Astrocyte (in vitro differentiated cells and primary cell): ENCODE measurements around the gene ZNF343. TPM values are rescaled to one million over a fixed set of nuclear protein-coding genes. Genes with fewer than 3 reads are reported as not detected.

Experiments
- DNase-seq: peaks from one replicate; pipeline ENCODE4 v3.0.0-alpha.2; 2010; ENCODE audit warnings: low read depth
- FAIRE-seq: peaks from 2 replicates; lab custom pipeline; 2011; peaks lifted over from hg19 to GRCh38; lab: Jason Lieb, UNC
- H2AFZ ChIP-seq: 2 replicates; pipeline ENCODE4 v1.6.0; 2012; ENCODE audit warnings: low read depth, low read length, inconsistent platforms
- H3K27ac ChIP-seq: 2 replicates; pipeline ENCODE4 v1.5.1; 2011; ENCODE audit warnings: low read depth, low read length, inconsistent platforms
- H3K27me3 ChIP-seq: 2 replicates; pipeline ENCODE4 v1.6.0; 2011; ENCODE audit warnings: low read length, inconsistent platforms; ENCODE audit not compliant: insufficient read depth
- H3K36me3 ChIP-seq: 2 replicates; pipeline ENCODE4 v1.5.1; 2011; ENCODE audit warnings: low read length, inconsistent platforms; ENCODE audit not compliant: insufficient read depth
- H3K4me1 ChIP-seq: 2 replicates; pipeline ENCODE4 v1.5.1; 2011; ENCODE audit warnings: low read length, inconsistent platforms; ENCODE audit not compliant: insufficient read depth
- H3K4me2 ChIP-seq: 2 replicates; pipeline ENCODE4 v1.6.0; 2012; ENCODE audit warnings: low read length, inconsistent platforms
- H3K4me3 ChIP-seq: 2 replicates; pipeline ENCODE4 v1.5.1; 2011; ENCODE audit warnings: low read depth, mild to moderate bottlenecking, low read length, inconsistent platforms; ENCODE audit not compliant: insufficient read depth
- H3K79me2 ChIP-seq: 2 replicates; pipeline ENCODE4 v1.6.0; 2012; ENCODE audit warnings: mild to moderate bottlenecking, low read length, inconsistent platforms; ENCODE audit not compliant: insufficient read depth
- H3K9ac ChIP-seq: 2 replicates; pipeline ENCODE4 v1.6.0; 2012; ENCODE audit warnings: mild to moderate bottlenecking, low read length, inconsistent platforms
- H3K9me3 ChIP-seq: 2 replicates; pipeline ENCODE4 v1.5.1; 2012; ENCODE audit warnings: low read depth, mild to moderate bottlenecking, low read length, inconsistent platforms; ENCODE audit not compliant: insufficient read depth
- H4K20me1 ChIP-seq: 2 replicates; pipeline ENCODE4 v1.6.0; 2012; ENCODE audit warnings: low read length, inconsistent platforms; ENCODE audit not compliant: insufficient read depth
- H3K27ac Mint-ChIP-seq: one replicate; pipeline ENCODE4 v1.8.0; 2021; ENCODE audit warnings: mild to moderate bottlenecking, mixed read lengths; ENCODE audit not compliant: unreplicated experiment
- H3K27me3 Mint-ChIP-seq: one replicate; pipeline ENCODE4 v1.8.0; 2021; ENCODE audit warnings: low read depth, mixed read lengths; ENCODE audit not compliant: unreplicated experiment
- H3K36me3 Mint-ChIP-seq: one replicate; pipeline ENCODE4 v1.8.0; 2021; ENCODE audit warnings: low read depth, mixed read lengths; ENCODE audit not compliant: unreplicated experiment
- H3K4me1 Mint-ChIP-seq: one replicate; pipeline ENCODE4 v1.8.0; 2021; ENCODE audit warnings: low read depth, mixed read lengths; ENCODE audit not compliant: unreplicated experiment
- H3K4me3 Mint-ChIP-seq: one replicate; pipeline ENCODE4 v1.8.0; 2021; ENCODE audit warnings: mild to moderate bottlenecking, moderate library complexity, mixed read lengths; ENCODE audit not compliant: unreplicated experiment
- H3K9me3 Mint-ChIP-seq: one replicate; pipeline ENCODE4 v1.8.0; 2021; ENCODE audit warnings: mild to moderate bottlenecking, mixed read lengths; ENCODE audit not compliant: unreplicated experiment
- EZH2 ChIP-seq: IDR thresholded peaks from 2 replicates; pipeline ENCODE4 v1.6.1; 2012; ENCODE audit warnings: mild to moderate bottlenecking, low read length, inconsistent platforms; ENCODE audit not compliant: insufficient read depth
- total RNA-seq: library from RNA; stranded (reverse); gene quantifications from 2 replicates; pipeline ENCODE4 v1.2.1, GENCODE V29; 2021
- TF ChIP-seq, protein P1 (sequence below): IDR thresholded peaks from 2 replicates; pipeline ENCODE4 v1.5.1; 2011; ENCODE audit warnings: low read depth, mild to moderate bottlenecking, inconsistent platforms, low read length, moderate library complexity; ENCODE audit not compliant: insufficient read depth

The ZNF343 gene
- total RNA-seq, 1 donor from 2014 or later = 9.6 TPM

DNA sequence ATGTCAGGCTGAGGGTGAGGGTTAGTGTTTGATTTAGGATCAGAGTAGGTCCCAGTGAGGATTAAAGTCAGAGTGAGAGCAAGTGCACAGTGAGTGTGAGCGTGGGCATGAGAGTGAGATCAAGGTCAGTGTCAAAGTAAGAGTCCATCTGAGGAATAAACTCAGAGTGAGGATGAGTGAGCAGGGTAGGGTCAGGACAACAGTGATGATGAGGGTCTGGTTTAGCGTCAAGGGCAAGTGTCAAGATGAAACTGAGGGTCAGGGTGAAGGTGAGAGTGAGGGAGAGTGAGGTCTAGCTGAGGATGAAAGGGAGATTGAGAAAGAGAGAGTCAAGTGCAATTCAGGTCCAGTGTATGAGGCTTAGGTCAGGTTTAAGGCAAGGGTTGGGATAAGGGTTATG is 7.7 kb upstream of the ZNF343 start:
- Mint-ChIP-seq H3K27me3 (peaks cover 45% of the 10 kb centered on the region), H3K4me3 (no peak overlapping the region), H3K27ac (no peak overlapping the region), H3K4me1 (peaks cover 3% of the 10 kb centered on the region), H3K9me3 (peaks cover 3% of the 10 kb centered on the region), H3K36me3 (no peaks in the 10 kb centered on the region)
- no peaks in the 10 kb centered on the region for H3K4me1 ChIP-seq
- no peak overlapping the region for H3K27ac ChIP-seq
- no peak overlapping the region for H2AFZ ChIP-seq
- H3K9ac ChIP-seq = no peak overlapping the region
- H3K36me3 ChIP-seq = no peaks in the 10 kb centered on the region
- no peaks in the 10 kb centered on the region for H3K9me3 ChIP-seq
- TF ChIP-seq, protein P1, sequence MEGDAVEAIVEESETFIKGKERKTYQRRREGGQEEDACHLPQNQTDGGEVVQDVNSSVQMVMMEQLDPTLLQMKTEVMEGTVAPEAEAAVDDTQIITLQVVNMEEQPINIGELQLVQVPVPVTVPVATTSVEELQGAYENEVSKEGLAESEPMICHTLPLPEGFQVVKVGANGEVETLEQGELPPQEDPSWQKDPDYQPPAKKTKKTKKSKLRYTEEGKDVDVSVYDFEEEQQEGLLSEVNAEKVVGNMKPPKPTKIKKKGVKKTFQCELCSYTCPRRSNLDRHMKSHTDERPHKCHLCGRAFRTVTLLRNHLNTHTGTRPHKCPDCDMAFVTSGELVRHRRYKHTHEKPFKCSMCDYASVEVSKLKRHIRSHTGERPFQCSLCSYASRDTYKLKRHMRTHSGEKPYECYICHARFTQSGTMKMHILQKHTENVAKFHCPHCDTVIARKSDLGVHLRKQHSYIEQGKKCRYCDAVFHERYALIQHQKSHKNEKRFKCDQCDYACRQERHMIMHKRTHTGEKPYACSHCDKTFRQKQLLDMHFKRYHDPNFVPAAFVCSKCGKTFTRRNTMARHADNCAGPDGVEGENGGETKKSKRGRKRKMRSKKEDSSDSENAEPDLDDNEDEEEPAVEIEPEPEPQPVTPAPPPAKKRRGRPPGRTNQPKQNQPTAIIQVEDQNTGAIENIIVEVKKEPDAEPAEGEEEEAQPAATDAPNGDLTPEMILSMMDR = no peak
- TF ChIP-seq EZH2 = no peak
- no peak for DNase-seq
- FAIRE-seq = no peak
- H3K4me3 ChIP-seq = no peak overlapping the region
- H3K79me2 ChIP-seq = no peaks in the 10 kb centered on the region
- no peaks in the 10 kb centered on the region for H3K27me3 ChIP-seq
- no peaks in the 10 kb centered on the region for H4K20me1 ChIP-seq
- H3K4me2 ChIP-seq = no peak overlapping the region

DNA sequence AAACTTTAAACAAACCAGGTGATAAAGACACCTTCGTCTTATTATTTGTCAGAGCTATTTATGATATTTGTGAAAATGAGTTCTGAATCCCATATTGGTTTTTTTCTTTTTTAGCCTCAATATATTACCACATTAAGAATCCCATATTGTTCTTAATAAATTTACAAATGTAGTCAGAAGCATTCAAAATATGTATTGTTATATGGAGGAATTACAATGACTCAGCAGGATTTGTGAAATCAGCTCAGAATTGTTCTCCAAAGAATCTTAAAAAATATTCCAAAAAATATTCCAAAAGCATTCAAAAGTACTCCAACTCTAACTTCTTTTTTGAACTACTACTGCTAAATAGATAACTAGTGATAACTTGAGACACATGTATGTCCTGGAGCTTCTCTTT is 6.5 kb upstream of the ZNF343 start:
- H4K20me1 ChIP-seq = no peaks in the 10 kb centered on the region
- Mint-ChIP-seq H3K9me3 (peaks cover 3% of the 10 kb centered on the region), H3K27me3 (peaks cover 43% of the 10 kb centered on the region), H3K4me1 (peaks cover 3% of the 10 kb centered on the region), H3K4me3 (no peak overlapping the region), H3K36me3 (no peaks in the 10 kb centered on the region), H3K27ac (no peak overlapping the region)
- no peak overlapping the region for H3K27ac ChIP-seq
- H3K4me1 ChIP-seq = no peaks in the 10 kb centered on the region
- no peaks in the 10 kb centered on the region for H3K36me3 ChIP-seq
- H3K4me3 ChIP-seq = no peak overlapping the region
- H2AFZ ChIP-seq = no peak overlapping the region
- FAIRE-seq (no peak), DNase-seq (no peak)
- no peaks in the 10 kb centered on the region for H3K79me2 ChIP-seq
- TF ChIP-seq, protein P1 = no peak
- no peaks in the 10 kb centered on the region for H3K9me3 ChIP-seq
- H3K27me3 ChIP-seq = no peaks in the 10 kb centered on the region
- H3K4me2 ChIP-seq = no peak overlapping the region
- H3K9ac ChIP-seq = no peak overlapping the region

DNA sequence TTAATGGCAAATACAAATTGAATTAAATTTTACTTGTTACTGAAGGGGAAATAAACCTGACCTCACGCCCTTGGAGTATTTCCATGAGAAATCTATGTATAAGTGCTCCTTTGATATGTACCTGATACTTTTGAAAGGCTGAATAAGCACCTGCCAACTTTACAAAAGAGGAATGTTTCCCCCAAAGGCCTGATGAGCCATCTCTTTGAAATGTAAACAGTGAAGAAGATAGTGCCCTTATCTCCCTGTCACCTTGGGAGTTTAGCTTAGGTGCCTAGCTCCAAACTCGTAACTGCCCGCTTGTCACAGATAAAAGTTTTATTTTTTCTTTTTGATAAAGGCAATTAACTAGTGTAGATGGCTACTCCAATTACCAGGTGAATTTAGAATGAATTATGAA is 1.1 kb upstream of the ZNF343 start:
- Histone ChIP-seq H3K4me3 (no peak overlapping the region), H3K4me2 (peak overlapping the region; percentile 92), H3K27ac (no peak overlapping the region), H2AFZ (no peak overlapping the region), H4K20me1 (no peaks in the 10 kb centered on the region), H3K9me3 (no peaks in the 10 kb centered on the region), H3K9ac (no peak overlapping the region), H3K36me3 (no peaks in the 10 kb centered on the region), H3K79me2 (peaks cover 22% of the 10 kb centered on the region), H3K27me3 (no peaks in the 10 kb centered on the region), H3K4me1 (peaks cover 8% of the 10 kb centered on the region)
- Mint-ChIP-seq H3K4me1 (peaks cover 7% of the 10 kb centered on the region), H3K27me3 (peaks cover 39% of the 10 kb centered on the region), H3K9me3 (peaks cover 1% of the 10 kb centered on the region), H3K27ac (no peak overlapping the region), H3K36me3 (no peaks in the 10 kb centered on the region), H3K4me3 (no peak overlapping the region)
- no peak for TF ChIP-seq EZH2
- TF ChIP-seq, protein P1 = no peak
- FAIRE-seq (no peak), DNase-seq (no peak)
